ENCODE results near the gene TBC1D9.

GRCh38 chr4:140774956-140775355, 18.8 kb upstream of the TBC1D9 start:
- TF ChIP-seq SMAD4 (CRISPR knock-in tag; IDR thresholded peaks at IDR 0.05) (no peak), PRDM15 (CRISPR knock-in tag; IDR thresholded peaks at IDR 0.05) (no peak), ZNF232 (CRISPR knock-in tag; IDR thresholded peaks at IDR 0.05) (no peak), CTCF (IDR thresholded peaks at IDR 0.05) (no peak), ZNF423 (CRISPR knock-in tag; IDR thresholded peaks at IDR 0.05) (no peak), E2F4 (CRISPR knock-in tag; IDR thresholded peaks at IDR 0.05; ENCODE audit: borderline replicate concordance, low read depth) (no peak), ATF2 (CRISPR knock-in tag; IDR thresholded peaks at IDR 0.05; ENCODE audit: borderline replicate concordance, low read depth) (no peak)

Data from WTC11 (cell line).